HG03469 (cell line): ENCODE results near the gene SRP68.
"Not testable (repeated sequence)": the region's sequence is repeated elsewhere in the genome, so short reads cannot be mapped to it uniquely, and the experiment has no call there.

Experiments used
- ATAC-seq: cut with Tn5 transposase; IDR thresholded peaks from one replicate; pipeline ENCODE4 v1.9.1; 2021; ENCODE audit warnings: mild to moderate bottlenecking, moderate library complexity, moderate number of reproducible peaks; ENCODE audit not compliant: unreplicated experiment

The SRP68 gene

DNA sequence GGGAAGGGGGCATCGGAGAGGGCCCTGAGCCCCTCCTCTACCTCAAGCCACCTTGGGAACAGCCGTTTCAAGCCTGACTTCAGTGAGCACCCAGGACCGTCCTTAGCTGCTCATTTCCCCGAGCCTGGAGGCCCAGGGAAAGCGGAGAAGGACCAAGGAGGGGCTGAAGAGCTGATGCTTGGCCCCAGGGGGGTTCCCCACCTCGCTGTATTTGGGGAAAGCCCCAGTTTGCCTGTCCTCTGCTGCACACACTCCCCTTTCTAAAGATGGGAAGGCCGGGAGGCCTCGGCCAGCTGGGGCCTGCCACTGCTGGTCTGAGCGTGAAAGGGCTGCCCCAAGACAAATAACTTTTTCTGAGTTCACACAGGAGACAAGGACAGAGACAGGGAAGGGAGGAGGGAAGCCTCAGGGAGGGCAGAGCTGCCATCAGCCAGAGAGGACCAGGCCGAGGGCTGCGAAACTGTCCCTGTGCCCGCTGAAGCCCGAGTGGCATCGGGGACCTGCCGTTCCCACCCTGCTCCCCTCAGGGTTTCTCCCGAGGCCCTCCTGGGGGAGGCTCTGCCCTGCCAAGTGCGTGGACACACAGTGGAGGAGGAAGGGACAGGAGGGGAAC is 18.3 kb upstream of the SRP68 start:
- ATAC-seq, result no peak

- no peak for ATAC-seq
Measured at GRCh38 chr17:76089680-76090516, 17.6 kb upstream of the SRP68 start.

- ATAC-seq, result no peak
Measured at GRCh38 chr17:76088868-76089576, 16.7 kb upstream of the SRP68 start.

DNA sequence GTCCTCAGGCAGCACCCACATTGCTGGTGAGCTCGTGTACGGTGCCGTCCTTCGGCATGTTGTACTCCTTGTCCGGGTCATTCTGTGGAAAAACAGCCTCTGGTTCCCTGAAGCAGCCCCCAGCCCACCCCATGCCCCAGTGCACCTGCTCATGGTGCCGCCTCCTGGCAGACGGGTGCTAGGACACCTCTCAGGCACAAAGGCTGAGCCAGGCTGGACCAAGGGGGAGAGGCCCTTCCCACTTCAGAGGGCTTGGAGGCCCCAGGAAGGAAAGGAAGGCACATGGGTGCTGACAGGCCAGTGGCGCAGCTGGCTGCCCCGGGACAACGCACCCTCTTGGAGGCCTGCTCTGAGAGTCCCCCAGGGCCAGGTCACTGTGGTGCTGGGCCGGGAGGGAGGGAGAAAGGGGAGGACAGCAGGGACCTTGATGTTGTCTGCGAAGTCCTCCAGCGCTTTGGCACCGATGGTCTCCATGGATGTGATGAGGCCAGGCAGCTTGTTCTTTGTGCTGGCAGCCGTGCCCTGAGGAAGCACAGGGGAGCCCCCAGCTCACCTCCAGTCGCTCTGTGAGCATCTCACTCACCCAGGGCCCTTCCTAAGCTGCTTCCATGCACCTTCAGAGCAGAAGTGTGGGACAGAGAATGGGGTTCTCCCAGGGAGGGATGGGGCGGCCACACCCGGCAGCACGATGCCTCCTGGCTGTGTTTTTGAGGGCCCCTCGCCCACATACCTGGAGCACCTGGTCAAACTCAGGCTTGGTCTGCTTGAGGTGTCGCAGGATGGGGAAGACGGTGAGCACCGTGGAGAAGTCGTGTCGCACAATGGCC is 15.9 kb upstream of the SRP68 start:
- no peak for ATAC-seq

DNA sequence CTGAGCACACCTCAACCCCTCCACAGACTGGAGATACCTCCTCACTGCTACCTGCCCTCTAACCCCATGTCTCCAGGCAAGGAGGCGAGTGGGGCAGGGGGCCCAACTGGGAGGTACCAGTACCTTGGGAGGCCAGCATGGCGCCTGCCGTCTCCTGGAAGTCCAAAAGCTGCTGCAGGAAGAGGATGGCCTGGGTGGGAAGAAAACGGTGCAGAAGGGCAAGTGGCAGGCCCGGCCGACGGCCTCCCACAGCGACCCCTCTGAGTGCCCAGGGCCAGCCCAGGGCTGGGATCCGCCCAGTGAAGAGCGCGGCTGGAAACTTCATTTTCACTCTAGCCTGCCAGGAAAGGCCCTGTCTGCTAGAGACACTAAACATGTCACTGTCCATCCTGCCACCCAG is 15.2 kb upstream of the SRP68 start:
- ATAC-seq, result no peak

DNA sequence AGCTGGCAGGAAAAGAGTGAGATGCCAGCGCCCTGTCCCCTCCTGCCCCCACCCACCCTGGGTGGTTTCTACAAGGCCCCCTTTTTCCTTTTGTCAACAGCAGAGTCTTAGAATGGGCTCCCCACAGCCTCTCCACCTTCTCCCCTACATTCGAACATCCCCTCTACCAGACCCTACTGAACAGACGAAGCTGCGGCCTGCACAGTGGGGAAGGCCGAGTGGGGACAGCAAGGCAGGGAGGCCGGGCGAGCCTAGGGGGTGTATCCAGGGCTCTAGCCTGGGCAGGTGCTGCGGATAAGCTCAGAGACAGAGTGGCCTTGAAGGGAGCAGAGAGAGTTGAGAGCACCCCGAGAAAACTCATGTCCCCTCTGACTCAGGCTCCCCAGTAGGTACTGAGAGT is 14.1 kb upstream of the SRP68 start:
- no peak for ATAC-seq

- ATAC-seq, result no peak
Measured at GRCh38 chr17:76085731-76086366, 13.5 kb upstream of the SRP68 start.

- ATAC-seq, result no peak
Measured at GRCh38 chr17:76085066-76085730, 12.9 kb upstream of the SRP68 start.

DNA sequence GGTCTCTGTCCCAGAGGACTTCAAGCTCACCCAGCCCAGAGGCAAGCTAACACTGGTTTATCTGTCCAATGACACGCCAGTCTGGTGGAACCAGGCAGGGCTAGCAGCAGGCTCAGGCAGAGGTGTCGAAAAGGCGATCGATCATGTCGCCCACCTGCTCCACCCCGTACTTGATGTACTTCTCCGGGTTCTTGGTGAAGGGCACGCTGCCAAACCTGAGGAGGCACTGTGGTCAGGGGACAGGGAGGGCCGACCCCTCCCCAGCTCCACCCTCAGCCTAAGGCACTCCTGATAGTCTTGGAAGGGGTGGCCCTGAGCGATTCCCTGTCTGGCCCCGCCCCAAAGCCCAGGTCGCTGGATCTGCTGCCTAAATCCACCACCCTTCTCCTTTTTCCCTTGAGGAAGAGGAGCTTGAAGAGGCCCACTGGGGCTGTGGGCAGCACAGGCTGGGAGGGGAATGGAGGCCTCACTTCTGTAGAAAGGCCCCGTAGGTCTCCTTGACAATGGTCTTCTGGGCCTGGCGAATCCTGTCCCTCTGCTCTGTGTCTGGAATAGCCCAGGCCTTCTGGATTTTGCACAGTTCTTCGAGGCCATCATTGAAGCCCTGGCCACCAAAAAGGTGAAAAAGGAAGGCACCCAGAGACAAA is 11.3 kb upstream of the SRP68 start:
- no peak for ATAC-seq

- ATAC-seq, result no peak
Measured at GRCh38 chr17:76082326-76083251, 10.3 kb upstream of the SRP68 start.

GRCh38 chr17:76081295-76082210 is 9.2 kb upstream of the SRP68 start:
- ATAC-seq, result no peak

- no peak for ATAC-seq
Measured at GRCh38 chr17:76080768-76081287, 8.5 kb upstream of the SRP68 start.

GRCh38 chr17:76079956-76080767 is 7.8 kb upstream of the SRP68 start:
- ATAC-seq, result no peak

- no peak for ATAC-seq
Measured at GRCh38 chr17:76079535-76079955, 7.2 kb upstream of the SRP68 start.

- no peak for ATAC-seq
Measured at GRCh38 chr17:76078860-76079534, 6.7 kb upstream of the SRP68 start, which contains the start of gene ZACN. ZACN (plus strand) TSS chr17:76079182; CDS start chr17:76079265, 83 bp downstream.

DNA sequence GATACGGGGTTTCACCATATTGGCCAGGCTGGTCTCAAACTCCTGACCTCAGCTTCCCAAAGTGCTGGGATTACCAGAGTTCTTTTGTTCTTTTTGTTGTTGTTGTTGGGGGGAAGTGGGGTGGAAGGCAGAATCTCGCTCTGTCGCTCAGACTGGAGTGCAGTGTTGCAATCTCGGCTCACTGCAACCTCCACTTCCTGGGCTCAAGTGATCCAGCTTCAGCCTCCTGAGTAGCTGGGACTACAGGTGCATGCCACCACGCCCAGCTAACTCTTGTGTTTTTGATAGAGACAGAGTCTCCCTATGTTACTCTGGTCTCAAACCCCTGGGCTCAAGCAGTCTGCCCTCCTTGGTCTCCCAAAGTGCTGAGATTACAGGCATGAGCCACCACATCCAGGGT is 6.1 kb upstream of the SRP68 start:
- not testable (repeated sequence) for ATAC-seq
